ENCODE data around the gene SGK2. TPM values are rescaled to one million over a fixed set of nuclear protein-coding genes. Genes with fewer than 3 reads are reported as not detected.

SGK2 gene
- total and polyA plus RNA-seq, 2 of the 13 experiments (the other 11 are each of a cell fraction or from before 2014, with no cell fraction given): 6.2 to 29.4 TPM

DNA sequence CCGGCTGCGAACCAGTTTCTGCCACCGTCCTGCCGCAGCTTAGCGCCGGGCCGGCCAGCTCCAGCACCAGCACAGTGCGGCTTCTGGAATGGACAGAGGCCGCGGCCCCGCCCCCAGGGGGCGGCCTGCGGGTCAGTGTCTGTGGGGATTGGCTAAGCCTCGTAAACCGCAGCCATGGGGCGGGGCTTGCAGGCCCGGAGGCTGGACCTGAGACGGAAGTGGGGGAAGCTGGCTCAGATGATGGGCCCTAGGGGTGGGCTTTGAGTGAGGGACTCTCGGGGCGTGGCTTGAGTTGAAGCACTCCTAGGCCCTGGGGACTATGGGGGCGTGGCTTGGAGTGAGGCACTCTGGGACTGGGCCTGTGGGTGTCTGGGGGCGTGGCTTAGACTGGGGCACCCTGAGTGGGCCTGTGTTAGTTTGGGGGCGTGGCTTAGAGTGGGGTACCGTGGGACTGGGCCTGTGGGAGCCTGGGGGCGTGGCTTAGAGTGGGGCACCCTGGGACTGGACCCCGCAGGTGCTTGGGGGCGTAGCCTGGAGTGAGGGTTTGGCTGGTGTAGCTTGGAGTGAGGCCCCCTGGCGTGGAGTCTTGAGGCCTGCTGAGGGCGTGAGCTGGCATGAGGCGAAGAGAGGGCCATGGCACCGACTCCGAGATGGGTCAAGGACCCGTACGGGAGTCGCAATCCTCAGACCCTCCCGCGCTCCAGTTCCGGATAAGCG lies 44.7 kb upstream of the SGK2 start (continued):
- TF ChIP-seq MIER3 (CRISPR knock-in tag; IDR thresholded peaks at IDR 0.05; ENCODE audit: borderline replicate concordance): no peak
- no peak for TF ChIP-seq ZNF564 (CRISPR knock-in tag; IDR thresholded peaks at IDR 0.05)
- no peak for TF ChIP-seq ZSCAN20 (CRISPR knock-in tag; IDR thresholded peaks at IDR 0.05; ENCODE audit: borderline replicate concordance)
- TF ChIP-seq ZNF251 (CRISPR knock-in tag; IDR thresholded peaks at IDR 0.05): no peak
- TF ChIP-seq SMC3 (IDR thresholded peaks at IDR 0.05; ENCODE audit: low read length): 0 out of 2 replicates have a peak, but pooled peaks have one; percentile 10
- TF ChIP-seq ZNF281 (CRISPR knock-in tag; IDR thresholded peaks at IDR 0.05; ENCODE audit: borderline replicate concordance): no peak
- TF ChIP-seq HNF1B (CRISPR knock-in tag; IDR thresholded peaks at IDR 0.05): peak; percentile 55; the same call in 1 of the 2 replicates
- TF ChIP-seq, protein P1, sequence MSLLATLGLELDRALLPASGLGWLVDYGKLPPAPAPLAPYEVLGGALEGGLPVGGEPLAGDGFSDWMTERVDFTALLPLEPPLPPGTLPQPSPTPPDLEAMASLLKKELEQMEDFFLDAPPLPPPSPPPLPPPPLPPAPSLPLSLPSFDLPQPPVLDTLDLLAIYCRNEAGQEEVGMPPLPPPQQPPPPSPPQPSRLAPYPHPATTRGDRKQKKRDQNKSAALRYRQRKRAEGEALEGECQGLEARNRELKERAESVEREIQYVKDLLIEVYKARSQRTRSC (CRISPR knock-in tag; IDR thresholded peaks at IDR 0.05; ENCODE audit: low read depth): peak; percentile 79
- TF ChIP-seq ZSCAN12 (CRISPR knock-in tag; IDR thresholded peaks at IDR 0.05): no peak
- TF ChIP-seq TAF15 (IDR thresholded peaks at IDR 0.05; ENCODE audit: low read depth, low read length, poor library complexity, severe bottlenecking): peak; percentile 55
- TF ChIP-seq ARHGAP35 (CRISPR knock-in tag; IDR thresholded peaks at IDR 0.05; ENCODE audit: borderline replicate concordance): no peak
- TF ChIP-seq EP300 (IDR thresholded peaks at IDR 0.05; ENCODE audit: low read depth in 2 of 2, low read length in 2 of 2): no peak
- TF ChIP-seq EP300 (CRISPR knock-in tag; IDR thresholded peaks at IDR 0.05; ENCODE audit: borderline replicate concordance): no peak
- TF ChIP-seq ZNF839 (CRISPR knock-in tag; IDR thresholded peaks at IDR 0.05; ENCODE audit: borderline replicate concordance): 0 out of 2 replicates have a peak, but pooled peaks have one; percentile 83
- TF ChIP-seq NR2F1 (CRISPR knock-in tag; IDR thresholded peaks at IDR 0.05): no peak
- TF ChIP-seq ETV6 (CRISPR knock-in tag; conservative IDR thresholded peaks at IDR 0.05): 0 out of 2 replicates have a peak, but pooled peaks have one; percentile 17
- TF ChIP-seq ZNF530 (CRISPR knock-in tag; IDR thresholded peaks at IDR 0.05; ENCODE audit: low read depth): no peak
- no peak; the same call in 1 of the 2 replicates for TF ChIP-seq ZNF670 (CRISPR knock-in tag; IDR thresholded peaks at IDR 0.05; ENCODE audit: borderline replicate concordance)
- TF ChIP-seq ZNF451 (CRISPR knock-in tag; IDR thresholded peaks at IDR 0.05): peak; percentile 62; the same call in 1 of the 2 replicates
- no peak for TF ChIP-seq ARID2 (CRISPR knock-in tag; IDR thresholded peaks at IDR 0.05; ENCODE audit: borderline replicate concordance)
- no peak for TF ChIP-seq ZNF878 (CRISPR knock-in tag; IDR thresholded peaks at IDR 0.05)
- TF ChIP-seq RFX3 (CRISPR knock-in tag; IDR thresholded peaks at IDR 0.05): no peak
- TF ChIP-seq SSRP1 (CRISPR knock-in tag; IDR thresholded peaks at IDR 0.05): no peak
- TF ChIP-seq POLR2A (IDR thresholded peaks at IDR 0.05; ENCODE audit: insufficient read depth in 1 of 2, low read depth in 2 of 2, low read length in 2 of 2): peak; percentile 65 to 89
- peak; percentile 88; the same call in 1 of the 2 replicates for TF ChIP-seq HNRNPL (IDR thresholded peaks at IDR 0.05; ENCODE audit: low read depth, low read length)
- no peak for TF ChIP-seq NKX3-1 (CRISPR knock-in tag; IDR thresholded peaks at IDR 0.05)

Data from HepG2 (cell line).